ENCODE measurements around the gene KRT74.

GRCh38 chr12:52555577-52555976 is 18.1 kb downstream of the KRT74 start:
- TF ChIP-seq CTCF (optimal IDR thresholded peaks at IDR 0.05 in 1 of 3, IDR thresholded peaks at IDR 0.05 in 1 of 3, conservative IDR thresholded peaks at IDR 0.05 in 1 of 3; ENCODE audit: extremely low read depth in 1 of 3, insufficient read depth in 2 of 3, low read length in 3 of 3): no peak
- no peak for TF ChIP-seq EZH2 (IDR thresholded peaks at IDR 0.05; ENCODE audit: low read length)
